GM23248 (cell line): ENCODE data around the gene MEX3B. TPM values are rescaled to one million over a fixed set of nuclear protein-coding genes. Genes with fewer than 3 reads are reported as not detected.

ENCODE experiments used
- DNase-seq: peaks from one replicate; pipeline ENCODE4 v3.0.0-alpha.2; 2015
- H2AFZ ChIP-seq: fragments of 200-600 bp; sonication (generic); 2 replicates; pipeline ENCODE4 v1.6.1; 2016; ENCODE audit warnings: antibody characterized with exemption
- H3F3A ChIP-seq: fragments of 200-600 bp; sonication (generic); 2 replicates; pipeline ENCODE4 v1.6.1; 2016; ENCODE audit warnings: mild to moderate bottlenecking, antibody characterized with exemption, mixed run types; ENCODE audit not compliant: insufficient read depth
- H3K27ac ChIP-seq: fragments of 200-600 bp; sonication (generic); 2 replicates; pipeline ENCODE4 v1.5.1; 2016; ENCODE audit warnings: mild to moderate bottlenecking
- H3K27me3 ChIP-seq: fragments of 200-600 bp; sonication (generic); replicated peaks from 2 replicates; pipeline ENCODE4 v1.6.1; 2016; ENCODE audit warnings: mild to moderate bottlenecking; ENCODE audit not compliant: insufficient read depth
- H3K36me3 ChIP-seq: fragments of 200-600 bp; sonication (generic); 2 replicates; pipeline ENCODE4 v1.6.1; 2016; ENCODE audit warnings: low read depth, mild to moderate bottlenecking
- H3K4me1 ChIP-seq: fragments of 200-600 bp; sonication (generic); 2 replicates; pipeline ENCODE4 v1.6.1; 2016; ENCODE audit warnings: mild to moderate bottlenecking; ENCODE audit not compliant: insufficient read depth
- H3K4me2 ChIP-seq: fragments of 200-600 bp; sonication (generic); one replicate; pipeline ENCODE4 v1.6.1; 2016; ENCODE audit warnings: mild to moderate bottlenecking; ENCODE audit not compliant: unreplicated experiment
- H3K4me3 ChIP-seq: fragments of 200-600 bp; sonication (generic); 2 replicates; pipeline ENCODE4 v1.5.1; 2016; ENCODE audit warnings: mild to moderate bottlenecking
- H3K79me2 ChIP-seq: fragments of 200-600 bp; sonication (generic); 2 replicates; pipeline ENCODE4 v1.6.1; 2016; ENCODE audit warnings: mild to moderate bottlenecking; ENCODE audit not compliant: insufficient read depth
- H3K9ac ChIP-seq: fragments of 200-600 bp; sonication (generic); 2 replicates; pipeline ENCODE4 v1.6.1; 2016; ENCODE audit warnings: mild to moderate bottlenecking
- H3K9me2 ChIP-seq: fragments of 200-600 bp; sonication (generic); 2 replicates; pipeline ENCODE4 v1.6.1; 2016; ENCODE audit warnings: mixed run types, mild to moderate bottlenecking, moderate library complexity; ENCODE audit not compliant: insufficient read depth
- H3K9me3 ChIP-seq: fragments of 200-600 bp; sonication (generic); one replicate; pipeline ENCODE4 v1.6.1; 2017; ENCODE audit warnings: low read depth
- H4K20me1 ChIP-seq: fragments of 200-600 bp; sonication (generic); 2 replicates; pipeline ENCODE4 v1.6.0; 2016; ENCODE audit not compliant: insufficient read depth
- EZH2 ChIP-seq: fragments of 200-600 bp; sonication (generic); IDR thresholded peaks from 2 replicates; pipeline ENCODE4 v1.6.1; 2018; ENCODE audit warnings: antibody characterized with exemption, mild to moderate bottlenecking; ENCODE audit not compliant: insufficient read depth, poor library complexity, severe bottlenecking
- EZH2phosphoT487 ChIP-seq: fragments of 200-600 bp; sonication (generic); IDR thresholded peaks from 2 replicates; pipeline ENCODE4 v1.6.1; 2018; ENCODE audit warnings: antibody characterized with exemption, moderate library complexity, mild to moderate bottlenecking, low read depth; ENCODE audit not compliant: insufficient read depth
- WGBS, 2 experiments: methylation state at CpG; one replicate each; pipeline ENCODE4 v1.1.6; 2015 to 2017; ENCODE audit warnings: low lambda C conversion rate in 2 of 2, low coverage in 1 of 2; ENCODE audit errors: missing lambda C conversion rate in 2 of 2; 5-methylcytosine and 5-hydroxymethylcytosine counted together
- in situ Hi-C: fragments of 300-500 bp; cut with MboI; formaldehyde crosslinking; loops from 2 replicates; pipeline ENCODE4 v1.15.0; 2020
- polyA plus RNA-seq: library from polyadenylated mRNA; unstranded; fragments of >200 nt; fragmentation: Nextera tagmentation; extraction: Ambion mirVana; gene quantifications from 2 replicates; pipeline ENCODE4 v1.2.1, GENCODE V29; 2016
- total RNA-seq: library from RNA; depleted of rRNA; stranded (reverse); fragments of >200 nt; shearing (Covaris generic); gene quantifications from 2 replicates; pipeline ENCODE4 v1.2.3, GENCODE V29; 2014

MEX3B gene
- total and polyA plus RNA-seq, 2 experiments from 2014 or later: 5.3 to 13.3 TPM

GRCh38 chr15:82062479-82063454 lies 16.9 kb upstream of the MEX3B start:
- Histone ChIP-seq H3K4me2 (no peak overlapping the region), H3K4me3 (no peak overlapping the region), H3K27ac (no peak overlapping the region), H3K9me3 (no peaks in the 10 kb centered on the region), H3K4me1 (no peaks in the 10 kb centered on the region), H3K79me2 (no peaks in the 10 kb centered on the region), H3F3A (no peaks in the 10 kb centered on the region), H2AFZ (no peak overlapping the region), H3K9me2 (no peaks in the 10 kb centered on the region), H3K9ac (no peak overlapping the region), H4K20me1 (no peaks in the 10 kb centered on the region), H3K36me3 (no peaks in the 10 kb centered on the region), H3K27me3 (peaks cover 41% of the 10 kb centered on the region)
- in situ Hi-C loops: no loop called here
- TF ChIP-seq EZH2 (no peak), EZH2phosphoT487 (no peak)
- DNase-seq: no peak
- WGBS, 2 experiments: 34 to 35% methylated on average over 19 to 20 of the region's 20 CpGs

- H3K27ac ChIP-seq: no peak overlapping the region
- no peaks in the 10 kb centered on the region for H3K9me3 ChIP-seq
- H3K4me2 ChIP-seq: no peak overlapping the region
- TF ChIP-seq EZH2 (no peak), EZH2phosphoT487 (no peak)
- peaks cover 53% of the 10 kb centered on the region for H3K27me3 ChIP-seq
- no peaks in the 10 kb centered on the region for H3K36me3 ChIP-seq
- H2AFZ ChIP-seq: no peak overlapping the region
- no peaks in the 10 kb centered on the region for H4K20me1 ChIP-seq
- WGBS, 2 experiments: 61 to 68% methylated on average over 5 of the region's 5 CpGs
- no peak overlapping the region for H3K9ac ChIP-seq
- in situ Hi-C loops: no loop called here
- no peak for DNase-seq
- no peaks in the 10 kb centered on the region for H3K9me2 ChIP-seq
- no peaks in the 10 kb centered on the region for H3F3A ChIP-seq
- H3K4me1 ChIP-seq: no peaks in the 10 kb centered on the region
- no peak overlapping the region for H3K4me3 ChIP-seq
- H3K79me2 ChIP-seq: no peaks in the 10 kb centered on the region
Observed at GRCh38 chr15:82060817-82061216, 15.0 kb upstream of the MEX3B start.

GRCh38 chr15:82058517-82059204 lies 12.8 kb upstream of the MEX3B start:
- H3K27ac ChIP-seq: no peak overlapping the region
- no peaks in the 10 kb centered on the region for H3K4me1 ChIP-seq
- TF ChIP-seq EZH2: no peak
- no peak for TF ChIP-seq EZH2phosphoT487
- H3F3A ChIP-seq: no peaks in the 10 kb centered on the region
- H3K9me3 ChIP-seq: no peaks in the 10 kb centered on the region
- DNase-seq: no peak
- H3K4me2 ChIP-seq: no peak overlapping the region
- peaks cover 57% of the 10 kb centered on the region for H3K27me3 ChIP-seq
- H4K20me1 ChIP-seq: no peaks in the 10 kb centered on the region
- no peak overlapping the region for H3K9ac ChIP-seq
- in situ Hi-C loops: no loop called here
- no peaks in the 10 kb centered on the region for H3K79me2 ChIP-seq
- H3K4me3 ChIP-seq: no peak overlapping the region
- H3K9me2 ChIP-seq: no peaks in the 10 kb centered on the region
- no peak overlapping the region for H2AFZ ChIP-seq
- no peaks in the 10 kb centered on the region for H3K36me3 ChIP-seq
- WGBS, 2 experiments: 0 to 60% methylated on average over 1 to 2 of the region's 2 CpGs

GRCh38 chr15:82058026-82058425 lies 12.2 kb upstream of the MEX3B start:
- Histone ChIP-seq H3K4me2 (no peak overlapping the region), H3K4me1 (no peaks in the 10 kb centered on the region), H3K9me3 (no peaks in the 10 kb centered on the region), H3K79me2 (no peaks in the 10 kb centered on the region), H3K27me3 (peaks cover 59% of the 10 kb centered on the region), H4K20me1 (no peaks in the 10 kb centered on the region), H3K36me3 (no peaks in the 10 kb centered on the region), H3F3A (no peaks in the 10 kb centered on the region), H3K9ac (no peak overlapping the region), H3K9me2 (no peaks in the 10 kb centered on the region), H2AFZ (no peak overlapping the region), H3K4me3 (no peak overlapping the region), H3K27ac (no peak overlapping the region)
- DNase-seq: no peak
- in situ Hi-C loops: no loop called here
- 9 to 11% methylated on average over 14 of the region's 14 CpGs for WGBS, 2 experiments
- TF ChIP-seq EZH2phosphoT487: no peak
- TF ChIP-seq EZH2: no peak
